NCI-H446 treated with DMSO at 0.1 percent for 48 hours (cell line): ENCODE data around the gene PLEKHM1.

Experiments
- DNase-seq: peaks from one replicate; lab custom pipeline; 2025; lab: John Stamatoyannopoulos, UW

The PLEKHM1 gene

DNA sequence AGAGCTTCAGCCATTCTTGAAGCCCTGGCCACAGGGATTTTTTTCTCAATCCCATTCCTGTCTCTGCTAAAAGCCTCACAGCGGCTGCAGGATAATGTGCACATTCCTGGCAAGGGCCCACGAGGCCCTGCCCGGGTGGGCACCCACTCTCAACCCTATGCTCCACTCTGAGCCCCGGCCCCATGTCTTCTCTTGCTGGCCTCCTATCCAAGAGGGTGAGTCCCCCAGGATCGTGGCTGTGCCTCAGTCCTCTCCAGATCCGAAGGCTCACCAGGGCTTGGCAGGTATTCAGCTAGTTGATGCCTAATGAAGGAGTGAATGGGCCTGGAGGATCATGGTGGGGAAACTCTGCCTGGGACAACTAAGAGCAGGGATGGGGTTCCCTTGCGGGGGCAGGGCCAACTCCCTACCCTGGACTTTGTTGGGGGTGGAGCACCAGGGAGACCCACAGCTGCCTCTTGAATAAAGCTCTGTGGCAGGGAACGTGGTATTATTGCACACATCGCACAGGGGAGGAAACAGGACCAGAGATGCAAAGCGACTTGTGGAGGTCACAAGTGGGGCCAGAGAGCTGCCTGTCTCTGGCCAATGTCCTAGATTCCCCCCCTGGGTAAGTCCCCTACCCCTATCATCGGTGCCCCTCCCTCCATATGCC, 63.2 kb downstream of the PLEKHM1 start:
- DNase-seq: no peak

DNA sequence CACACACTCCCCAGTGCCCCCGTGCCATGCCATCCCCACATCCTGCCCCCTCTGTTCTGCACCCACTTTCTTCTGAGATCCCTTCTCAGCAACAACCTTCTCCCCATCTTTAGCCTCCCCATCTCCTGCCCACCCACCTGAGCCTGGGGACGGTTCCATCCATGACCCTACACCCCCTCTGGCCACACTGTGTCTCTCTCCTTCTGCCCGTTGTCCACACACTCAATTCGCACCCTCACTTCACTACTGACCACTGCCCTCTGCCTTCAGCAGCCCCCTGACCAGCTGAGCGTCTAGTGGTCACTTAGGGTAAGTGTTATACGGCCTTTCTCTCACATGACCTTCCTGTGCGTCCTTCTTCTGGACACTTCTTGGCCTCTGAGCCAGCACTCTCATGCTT, 64.0 kb downstream of the PLEKHM1 start:
- no peak for DNase-seq

DNA sequence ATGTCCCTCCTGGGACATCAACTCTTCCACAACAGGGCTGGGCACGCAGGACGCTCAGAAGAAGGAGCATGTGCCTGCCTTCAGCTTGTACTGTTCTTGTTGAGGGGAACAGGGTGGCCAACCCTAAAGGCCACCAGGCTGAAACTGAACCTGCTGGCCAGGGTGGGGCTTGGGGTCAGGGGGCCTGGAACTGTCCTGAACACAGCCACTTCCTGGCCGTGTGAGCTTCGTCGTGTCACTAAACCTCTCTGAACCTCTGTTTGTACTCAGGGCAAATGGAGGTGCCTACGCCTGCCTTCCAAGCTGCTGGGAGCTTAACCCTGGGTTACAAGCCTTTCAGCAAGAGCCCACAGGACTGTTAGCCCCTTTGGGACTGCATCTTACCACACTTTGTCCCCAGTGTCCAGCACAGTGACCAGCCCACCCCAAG, 64.5 kb downstream of the PLEKHM1 start:
- no peak for DNase-seq

DNA sequence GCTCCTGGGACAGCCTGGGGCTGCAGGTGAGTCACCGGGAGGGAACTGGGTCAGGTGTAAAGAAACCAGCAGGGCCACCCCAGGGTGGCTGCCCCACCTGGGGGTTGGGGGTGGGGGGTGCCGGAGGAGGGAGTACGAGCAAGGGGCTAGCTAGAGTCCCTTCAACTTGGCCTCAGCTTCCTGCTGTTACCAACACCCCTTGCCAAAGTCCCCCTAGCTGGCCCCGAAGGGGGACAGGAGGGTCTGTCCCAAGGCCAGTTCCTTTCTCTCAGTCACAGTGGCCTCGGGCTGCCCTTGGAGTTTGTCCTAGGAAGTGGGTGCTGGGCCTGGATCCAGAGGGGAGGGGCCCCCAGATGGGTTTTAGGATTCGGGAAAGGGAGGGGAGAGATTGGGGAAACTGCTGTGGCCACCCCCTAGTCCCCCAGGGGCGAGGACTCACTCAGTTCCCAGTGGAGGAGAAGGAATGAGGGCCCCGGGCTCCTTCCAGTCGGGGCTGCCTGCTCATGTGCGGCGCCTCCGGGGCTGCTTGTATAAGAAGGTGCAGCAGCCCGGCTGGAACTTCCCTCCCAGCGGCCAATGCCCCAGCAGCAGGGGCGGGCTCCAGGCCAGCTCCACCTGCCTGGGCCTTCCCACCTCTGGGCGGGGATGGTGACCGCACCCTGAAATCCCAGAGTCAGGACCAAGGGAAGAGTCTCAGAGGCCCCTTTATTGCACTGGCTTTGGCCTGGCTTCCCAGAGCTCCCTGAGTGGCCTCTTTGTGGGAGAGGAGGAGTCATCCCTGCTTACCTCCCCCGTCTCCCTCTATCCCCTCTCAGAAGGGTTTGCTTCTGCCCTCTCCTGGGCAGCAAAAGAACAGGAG, 65.2 kb downstream of the PLEKHM1 start:
- no peak for DNase-seq

DNA sequence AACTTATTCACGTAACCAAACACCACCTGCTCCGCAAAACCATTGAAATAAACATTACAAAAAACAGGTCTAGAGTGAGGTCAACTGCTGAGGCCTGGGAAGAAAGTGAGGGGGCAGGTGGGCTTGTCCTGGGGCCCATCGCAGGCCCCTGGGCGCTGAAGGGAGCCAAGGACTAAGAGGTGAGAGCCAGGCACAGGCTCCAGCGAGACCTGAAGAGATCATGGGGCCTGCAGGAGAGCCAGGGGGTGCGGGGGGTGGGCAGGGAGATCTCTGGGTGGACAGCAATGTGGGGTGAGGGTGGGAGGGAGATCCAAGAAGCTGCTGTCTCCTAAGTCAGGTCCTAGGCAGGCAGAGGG, 65.8 kb downstream of the PLEKHM1 start:
- no peak for DNase-seq

DNA sequence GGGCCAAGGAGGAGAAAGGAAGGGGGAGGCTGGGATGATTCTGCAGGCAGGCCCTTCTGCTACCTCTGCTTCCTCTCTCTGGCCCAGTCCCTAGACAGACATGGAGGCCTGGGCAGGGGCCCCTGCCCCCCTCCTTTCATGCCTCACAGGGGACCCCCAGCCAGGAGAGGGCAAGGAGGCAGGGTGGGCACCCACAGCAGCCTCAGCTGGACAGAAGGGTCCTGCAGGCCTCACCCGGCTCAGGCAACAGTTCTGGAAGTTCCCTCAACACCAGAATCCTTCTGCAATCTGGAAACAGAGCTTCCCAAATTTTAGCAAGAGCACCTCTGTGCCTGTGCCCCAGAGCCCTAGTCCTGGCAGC, 66.6 kb downstream of the PLEKHM1 start:
- no peak for DNase-seq

DNA sequence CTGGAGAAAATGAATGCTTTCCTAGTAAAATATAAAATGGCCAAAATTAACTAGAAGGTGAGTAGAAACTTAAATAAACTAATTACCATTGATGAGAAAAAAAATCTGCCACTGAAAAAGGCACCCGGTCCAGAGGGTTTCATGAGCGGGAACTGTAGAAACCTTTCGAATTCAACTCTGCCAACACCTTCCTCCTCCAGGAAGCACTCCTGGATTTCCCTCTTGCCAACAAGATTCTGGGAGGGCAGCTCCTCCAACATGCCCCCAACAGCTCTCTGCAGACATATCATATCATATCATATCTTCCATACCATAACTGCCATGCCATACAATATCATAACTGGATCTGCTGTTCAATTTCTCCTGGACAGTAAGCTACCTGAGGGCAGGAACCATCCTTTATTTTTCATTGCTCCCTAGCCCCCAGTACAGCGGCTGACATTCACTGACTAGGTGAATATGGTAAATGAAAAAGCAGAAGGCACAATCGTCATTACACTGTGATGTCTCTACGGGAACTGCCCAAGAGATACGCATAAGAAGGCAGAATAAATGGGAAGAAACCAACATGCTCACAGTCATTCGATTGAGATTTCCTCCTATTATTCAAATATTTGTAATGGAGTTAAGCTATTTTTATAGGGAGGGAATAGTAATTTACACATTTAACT, 67.1 kb downstream of the PLEKHM1 start:
- DNase-seq: no peak

DNA sequence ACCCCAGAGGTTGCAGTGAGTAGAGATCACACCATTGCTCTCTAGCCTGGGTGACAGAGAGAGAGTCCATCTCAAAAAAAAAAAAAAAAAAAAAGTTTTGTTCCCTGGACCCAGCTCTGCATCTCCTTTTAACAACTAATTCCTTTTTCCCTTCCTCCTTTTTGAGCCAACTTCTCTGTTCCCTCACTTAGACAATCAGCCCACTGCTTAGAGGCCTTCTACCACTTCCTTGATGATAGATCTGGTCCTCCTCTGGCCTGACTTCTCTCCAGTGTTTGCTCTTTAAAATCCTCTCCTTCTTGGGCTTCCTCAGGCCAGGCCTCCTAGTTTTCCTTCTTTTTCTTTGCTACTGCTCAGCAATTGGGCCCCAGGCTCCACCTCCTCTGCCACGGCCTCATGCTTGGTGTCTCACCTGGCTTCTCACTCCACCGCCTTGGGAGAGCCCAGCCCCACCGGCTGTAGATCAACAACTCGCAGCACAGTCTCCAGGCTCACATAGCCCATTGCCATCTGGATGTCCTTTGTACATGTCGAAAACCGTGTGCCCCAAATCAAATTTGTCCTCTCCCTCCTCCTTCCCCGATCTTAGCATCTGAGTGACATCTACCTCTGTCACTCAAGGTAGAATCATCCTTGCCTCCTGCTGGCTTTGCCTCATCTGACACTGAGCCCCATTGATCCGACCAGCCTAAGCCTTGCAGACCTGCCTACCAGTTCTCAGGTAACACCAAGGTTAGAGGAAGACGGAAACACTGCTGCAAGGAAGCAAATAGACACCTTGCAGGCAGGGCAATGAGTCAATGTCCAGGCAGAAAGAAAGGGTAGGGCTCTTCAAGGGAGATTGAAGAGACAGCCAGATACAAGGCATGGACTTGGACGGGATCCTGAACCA, 75.3 kb downstream of the PLEKHM1 start:
- no peak for DNase-seq

DNA sequence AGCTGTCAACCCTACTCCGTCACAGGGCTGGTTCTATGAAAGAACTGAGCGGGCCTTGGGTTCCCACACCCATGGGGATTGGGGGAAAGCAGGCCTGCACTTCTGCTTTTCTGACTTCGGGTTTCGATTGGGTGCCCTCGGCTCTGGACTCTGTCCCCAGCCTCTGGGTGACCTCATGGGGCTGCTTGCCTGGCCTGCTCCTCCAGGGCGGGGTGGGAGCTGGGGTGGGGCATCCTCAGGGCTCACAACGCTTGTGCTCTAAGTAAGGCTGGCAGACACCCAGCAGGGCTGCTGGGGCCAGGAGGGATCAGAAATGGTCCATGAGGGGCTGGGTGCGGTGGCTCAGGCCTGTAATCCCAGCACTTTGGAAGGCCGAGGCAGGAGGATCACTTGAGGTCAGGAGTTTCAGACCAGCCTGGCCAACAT, 77.0 kb downstream of the PLEKHM1 start:
- DNase-seq: no peak

DNA sequence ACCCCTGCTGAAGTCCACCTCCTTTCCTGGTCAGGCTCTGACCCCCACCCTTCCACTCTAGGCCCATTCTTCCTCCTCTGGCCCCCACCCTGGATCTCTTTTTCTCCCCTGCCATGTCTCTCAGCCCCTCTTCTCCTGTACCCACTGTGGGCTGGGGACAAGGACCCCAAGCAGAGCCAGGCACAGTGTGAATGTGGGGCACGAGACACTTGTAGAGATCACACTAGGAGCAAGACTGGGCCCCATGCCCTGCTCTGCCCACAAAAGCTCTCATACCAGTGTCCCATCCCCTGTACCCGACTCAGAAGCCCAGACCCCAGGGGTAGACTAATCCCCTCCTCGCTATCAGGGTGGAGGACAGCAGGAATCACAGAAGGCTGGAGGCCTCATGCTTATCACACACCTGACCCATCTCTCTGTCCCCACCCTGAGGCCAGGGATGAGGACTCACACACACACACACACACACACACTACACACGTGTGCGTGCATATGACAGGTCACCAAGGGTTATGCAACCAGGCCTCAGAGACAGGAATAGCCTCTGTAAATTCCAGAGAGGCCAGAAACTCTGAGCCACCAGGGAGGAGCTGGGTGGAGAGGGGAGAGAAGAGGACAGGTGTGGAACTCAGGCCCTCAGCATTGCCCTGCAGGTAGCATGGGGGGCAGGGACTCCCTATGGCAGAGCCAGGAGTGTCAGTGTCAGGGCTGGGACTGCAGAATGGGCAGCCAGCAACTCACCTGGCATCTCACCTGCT, 79.0 kb downstream of the PLEKHM1 start:
- no peak for DNase-seq

DNA sequence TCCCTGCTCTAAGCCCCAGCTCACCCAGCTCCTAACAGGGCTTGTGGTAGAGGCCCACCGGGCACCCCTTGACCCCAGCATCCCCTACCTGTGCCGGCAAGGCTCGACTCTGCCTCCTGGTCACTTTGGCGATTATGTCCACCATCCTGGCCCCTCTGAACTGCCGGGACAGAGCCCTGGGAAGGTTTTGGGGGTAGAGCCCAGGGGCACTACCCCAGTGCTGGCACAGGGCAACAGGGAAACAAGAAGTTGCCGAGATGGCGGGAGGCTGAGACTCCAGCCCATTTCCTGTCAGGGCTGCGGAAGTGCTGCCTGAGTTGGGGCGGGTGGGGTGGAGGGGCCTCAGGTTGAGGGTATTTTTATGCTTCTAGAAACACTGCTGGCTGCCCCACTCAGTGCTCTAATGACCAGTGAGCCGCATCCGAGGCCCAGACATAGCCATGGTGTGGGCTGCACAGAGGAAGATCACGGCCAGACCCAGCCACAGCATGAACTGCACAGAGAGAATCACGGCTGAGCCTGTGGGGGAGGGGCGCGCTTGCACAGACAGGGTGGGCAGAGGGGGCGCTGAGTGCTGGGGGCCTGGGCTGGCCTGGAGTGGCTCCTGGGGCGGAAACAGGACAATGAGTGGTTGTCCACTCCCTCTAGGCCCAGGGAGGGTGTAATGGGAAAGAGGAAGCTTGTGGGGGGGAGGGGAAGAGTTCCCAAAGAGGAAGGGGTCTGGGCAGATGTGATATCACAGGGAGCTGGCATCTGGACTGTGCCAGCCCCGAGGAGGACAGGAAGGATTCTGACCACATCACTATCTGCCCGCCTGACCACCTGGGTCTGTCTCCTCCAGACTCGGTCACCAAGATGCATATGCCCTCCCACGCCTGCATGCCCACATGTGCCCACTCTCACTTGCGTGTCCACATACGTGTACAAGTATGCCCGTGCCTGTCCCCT, 80.1 kb downstream of the PLEKHM1 start:
- no peak for DNase-seq

DNA sequence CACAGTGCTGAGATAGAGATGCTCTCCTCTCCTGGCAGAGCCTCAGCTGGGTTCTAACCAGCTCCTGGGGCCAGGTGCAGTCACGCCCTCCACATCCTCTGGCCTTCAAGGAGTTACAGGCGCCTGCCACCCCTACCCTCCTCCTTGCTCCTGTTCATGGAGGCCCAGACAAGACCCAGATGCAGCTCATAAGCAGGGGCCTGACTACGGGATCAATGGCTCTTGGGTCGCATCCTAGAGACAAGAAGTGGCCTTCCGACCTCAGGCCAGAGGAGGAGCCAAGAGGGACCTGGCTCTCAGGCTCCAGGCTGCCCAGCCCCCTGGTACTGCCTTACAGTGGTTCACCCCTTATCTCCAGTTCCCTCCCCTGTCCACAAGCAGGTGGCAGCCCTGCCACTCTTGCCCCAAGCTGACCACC, 80.9 kb downstream of the PLEKHM1 start:
- no peak for DNase-seq

DNA sequence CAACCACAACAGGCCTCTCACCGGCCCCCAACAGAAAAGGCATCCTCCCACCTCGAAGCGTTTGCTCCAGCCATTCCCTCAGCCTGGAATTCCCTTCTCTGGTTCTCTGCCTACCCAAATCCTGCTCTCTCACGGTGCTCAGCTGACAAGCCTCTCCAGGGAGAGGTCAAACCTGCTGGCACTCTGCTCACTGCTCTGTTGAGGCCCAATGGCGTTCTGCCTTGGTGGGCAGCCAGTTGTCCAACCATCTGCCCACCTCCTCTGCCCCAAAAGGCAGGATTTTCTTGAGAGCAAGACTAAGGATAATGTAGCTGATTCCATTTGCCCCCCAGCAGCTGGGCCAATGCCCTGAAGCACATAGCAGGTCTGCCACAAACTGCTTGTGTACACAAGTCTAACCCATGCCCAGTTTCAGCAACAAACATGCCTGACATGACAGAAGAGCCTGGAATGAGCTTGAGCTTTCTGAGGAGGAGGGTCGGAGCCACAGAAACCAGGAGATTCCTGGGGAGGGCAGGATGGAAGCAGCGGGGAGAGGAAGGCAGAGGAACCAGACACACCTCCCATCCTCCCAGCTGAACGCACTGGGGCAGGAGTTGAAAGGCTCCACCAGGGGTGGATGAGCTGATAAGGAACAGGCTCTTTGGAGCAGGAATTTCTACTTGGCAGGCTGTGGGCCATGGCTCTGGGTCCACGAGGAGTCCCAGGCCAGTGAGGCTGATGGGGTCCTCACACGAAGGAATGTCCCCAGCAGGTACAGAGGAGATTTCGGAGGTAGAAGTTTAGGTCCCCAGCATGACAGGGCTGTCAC, 81.7 kb downstream of the PLEKHM1 start:
- no peak for DNase-seq

DNA sequence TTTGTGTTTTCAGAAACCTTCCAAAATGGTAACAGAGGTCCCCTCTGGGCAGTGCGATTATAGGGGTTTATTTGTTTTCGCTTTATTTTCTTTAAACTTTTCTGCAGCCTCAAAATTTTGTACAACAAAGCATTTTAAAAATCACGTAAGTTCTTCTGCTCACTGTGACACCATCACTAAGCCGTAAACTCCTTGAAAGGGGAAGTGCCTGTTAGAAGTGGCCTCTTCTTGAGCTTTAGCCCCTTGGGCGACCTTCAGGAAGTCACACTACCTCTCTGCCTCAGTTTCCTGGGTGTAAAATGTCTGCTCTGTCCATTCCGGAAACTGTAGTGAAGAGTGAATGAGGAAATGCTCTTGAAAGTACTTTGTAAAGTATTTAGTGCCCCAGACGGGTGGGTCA, 84.4 kb downstream of the PLEKHM1 start:
- DNase-seq: no peak

DNA sequence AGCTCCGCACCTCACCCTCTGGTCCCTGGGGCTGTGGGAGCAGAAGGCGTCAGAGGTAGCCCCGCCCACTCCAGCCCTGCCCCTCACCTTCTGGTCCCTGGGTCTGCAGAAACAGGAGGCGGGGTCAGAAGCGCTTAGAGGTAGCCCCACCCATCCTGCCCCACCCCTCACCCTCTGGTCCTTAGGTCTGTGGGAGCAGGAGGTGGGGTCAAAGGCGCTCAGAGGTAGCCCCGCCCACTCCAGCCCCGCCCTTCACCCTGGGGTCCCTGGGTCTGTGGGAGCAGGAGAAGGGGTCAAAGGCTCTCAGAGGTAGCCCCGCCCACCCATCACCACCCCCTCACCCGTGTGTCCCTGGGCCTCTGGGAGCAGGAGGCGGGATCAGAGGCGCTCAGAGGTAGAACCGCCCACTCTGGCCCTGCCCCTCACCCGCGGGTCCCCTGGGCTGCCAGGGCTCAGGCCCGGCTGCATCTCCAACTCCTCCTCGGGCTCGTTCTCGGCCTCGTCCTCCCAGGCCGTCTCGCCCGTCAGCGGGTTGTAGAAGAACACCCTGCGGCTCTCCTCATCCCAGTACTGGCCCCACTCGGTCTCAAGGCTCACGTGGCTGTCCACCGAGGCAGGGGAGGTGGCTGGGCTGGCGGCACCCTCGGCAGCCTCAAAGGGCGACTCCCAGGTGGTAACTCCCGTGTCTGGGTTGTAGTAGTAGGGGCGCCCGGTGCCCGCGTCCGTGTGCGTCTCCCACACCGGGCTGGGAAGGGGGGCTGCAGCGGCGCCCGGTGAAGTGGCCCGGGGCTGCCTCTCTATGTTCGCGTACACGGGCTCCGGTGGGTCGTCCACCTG, 85.1 kb downstream of the PLEKHM1 start:
- DNase-seq: no peak

DNA sequence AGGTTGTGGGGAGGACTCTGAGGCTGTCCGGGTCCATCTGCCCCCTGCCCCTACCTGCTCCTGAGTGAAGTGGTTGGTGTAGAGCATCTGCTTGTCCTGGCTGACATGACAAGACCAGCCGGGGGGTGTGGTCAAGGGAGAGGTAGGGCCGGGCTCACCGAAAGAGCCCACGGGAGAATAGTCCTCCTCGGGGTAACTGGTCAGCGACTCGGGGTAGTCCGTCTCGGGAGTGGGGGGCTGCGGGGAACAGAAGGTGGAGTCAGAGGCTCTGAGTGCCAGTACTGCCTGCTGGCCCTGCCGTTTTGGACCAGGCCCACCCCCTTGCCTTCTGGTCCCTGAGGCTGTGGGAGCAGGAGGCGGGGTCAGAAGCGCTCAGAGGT, 85.7 kb downstream of the PLEKHM1 start:
- DNase-seq: no peak

DNA sequence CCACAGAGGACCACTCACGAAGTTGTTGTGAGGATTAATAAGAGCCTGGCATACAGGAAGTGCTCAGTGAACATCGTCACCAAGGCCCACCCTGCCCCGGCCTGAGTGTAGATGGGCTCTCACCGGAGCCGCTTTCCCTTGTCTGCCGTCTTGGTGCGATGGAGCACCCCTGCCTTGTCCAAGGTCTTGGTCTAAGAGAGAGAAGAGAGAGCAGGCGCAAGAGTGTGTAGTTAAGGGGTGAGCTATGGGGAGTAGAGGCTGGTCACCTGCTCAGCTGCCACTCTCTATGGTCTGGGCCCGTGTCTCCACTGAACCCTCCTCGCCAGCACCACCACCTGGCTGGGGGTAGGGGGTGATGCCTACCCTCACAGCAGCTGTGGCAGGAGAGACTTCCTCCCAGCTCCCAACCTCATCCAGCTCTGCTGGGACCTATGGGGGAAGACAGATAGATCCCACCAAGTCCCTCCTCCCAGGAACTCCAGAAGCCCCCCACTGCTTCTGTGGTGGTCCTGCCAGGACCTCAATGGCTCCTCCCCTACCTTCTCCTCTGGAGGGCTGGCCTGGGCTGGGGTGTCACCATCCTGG, 86.5 kb downstream of the PLEKHM1 start:
- no peak for DNase-seq

DNA sequence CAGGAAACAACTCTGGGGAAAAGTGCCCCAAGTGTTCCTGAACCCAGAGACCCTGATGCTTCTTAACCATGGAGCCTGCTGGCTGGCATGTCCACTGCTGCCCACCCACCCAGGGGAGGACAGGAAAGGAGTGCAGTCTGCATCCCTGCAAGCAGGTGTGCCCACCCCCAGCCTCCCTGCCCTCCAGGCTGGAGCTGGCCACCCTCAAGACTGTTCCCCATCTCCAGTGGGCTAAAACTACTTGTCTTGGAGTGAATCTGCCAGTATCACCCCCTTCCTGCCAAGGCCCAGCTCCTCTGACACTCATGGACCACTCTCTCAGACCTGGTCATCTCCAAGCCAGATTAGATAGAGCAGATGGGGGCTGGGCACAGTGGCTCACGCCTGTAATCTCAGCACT, 87.6 kb downstream of the PLEKHM1 start:
- DNase-seq: no peak
